H9 (cell line): ENCODE measurements around the gene ZNF202. TPM values are rescaled to one million over a fixed set of nuclear protein-coding genes. Genes with fewer than 3 reads are reported as not detected.

Source experiments
- DNase-seq: peaks from one replicate; pipeline ENCODE4 v3.0.0-alpha.2; 2017
- H2AFZ ChIP-seq: one replicate; pipeline ENCODE4 v1.6.1; 2013; ENCODE audit warnings: mild to moderate bottlenecking, low read length, control low read depth, moderate library complexity
- H2AK5ac ChIP-seq: 2 replicates; pipeline ENCODE4 v1.6.1; 2013; ENCODE audit warnings: low read length, control low read depth, mixed read lengths; ENCODE audit not compliant: insufficient read length
- H2BK120ac ChIP-seq: one replicate; pipeline ENCODE4 v1.6.1; 2013; ENCODE audit warnings: low read depth, mild to moderate bottlenecking, low read length, control low read depth, inconsistent platforms; ENCODE audit not compliant: poor library complexity, severe bottlenecking
- H2BK12ac ChIP-seq: 2 replicates; pipeline ENCODE4 v1.6.1; 2013; ENCODE audit warnings: low read length, control low read depth, mixed read lengths, low read depth; ENCODE audit not compliant: insufficient read length
- H2BK15ac ChIP-seq: 2 replicates; pipeline ENCODE4 v1.6.1; 2013; ENCODE audit warnings: low read depth, low read length, control low read depth
- H2BK20ac ChIP-seq: one replicate; pipeline ENCODE4 v1.6.1; 2013; ENCODE audit warnings: low read depth, mild to moderate bottlenecking, low read length, control low read depth, inconsistent platforms; ENCODE audit not compliant: poor library complexity, severe bottlenecking
- H2BK5ac ChIP-seq: 2 replicates; pipeline ENCODE4 v1.6.1; 2013; ENCODE audit warnings: low read length, control low read depth, mixed read lengths; ENCODE audit not compliant: insufficient read length
- H3K14ac ChIP-seq: 2 replicates; pipeline ENCODE4 v1.6.1; 2013; ENCODE audit warnings: low read length, control low read depth; ENCODE audit not compliant: insufficient read depth
- H3K18ac ChIP-seq: 2 replicates; pipeline ENCODE4 v1.6.1; 2013; ENCODE audit warnings: low read depth, mild to moderate bottlenecking, mixed read lengths, low read length, control low read depth; ENCODE audit not compliant: insufficient read length
- H3K23ac ChIP-seq: 2 replicates; pipeline ENCODE4 v1.6.1; 2013; ENCODE audit warnings: low read length, control low read depth, mixed read lengths, low read depth; ENCODE audit not compliant: insufficient read length
- H3K23me2 ChIP-seq: 2 replicates; pipeline ENCODE4 v1.6.1; 2013; ENCODE audit warnings: low read depth, mild to moderate bottlenecking, mixed read lengths, low read length, control low read depth; ENCODE audit not compliant: insufficient read length, poor library complexity, severe bottlenecking
- H3K27ac ChIP-seq: 2 replicates; pipeline ENCODE4 v1.5.1; 2013; ENCODE audit warnings: low read length, control low read depth, mixed read lengths, low read depth; ENCODE audit not compliant: insufficient read length
- H3K27me3 ChIP-seq: 2 replicates; pipeline ENCODE4 v1.6.1; 2013; ENCODE audit warnings: low read length, control low read depth, inconsistent platforms; ENCODE audit not compliant: insufficient read depth
- H3K4ac ChIP-seq: 2 replicates; pipeline ENCODE4 v1.6.1; 2013; ENCODE audit warnings: low read depth, mild to moderate bottlenecking, control low read depth, inconsistent platforms, low read length, moderate library complexity
- H3K4me1 ChIP-seq: 2 replicates; pipeline ENCODE4 v1.6.1; 2013; ENCODE audit warnings: low read length, control low read depth, inconsistent platforms; ENCODE audit not compliant: insufficient read depth
- H3K4me2 ChIP-seq: 2 replicates; pipeline ENCODE4 v1.6.1; 2013; ENCODE audit warnings: low read length, control low read depth, mixed read lengths; ENCODE audit not compliant: insufficient read length, insufficient read depth
- H3K56ac ChIP-seq: 2 replicates; pipeline ENCODE4 v1.6.1; 2013; ENCODE audit warnings: low read depth, mild to moderate bottlenecking, mixed read lengths, low read length, control low read depth; ENCODE audit not compliant: insufficient read length
- H3K79me1 ChIP-seq: 2 replicates; pipeline ENCODE4 v1.6.1; 2013; ENCODE audit warnings: low read depth, mild to moderate bottlenecking, moderate library complexity, low read length, control low read depth, inconsistent platforms; ENCODE audit not compliant: insufficient read depth, poor library complexity, severe bottlenecking
- H3K79me2 ChIP-seq: 2 replicates; pipeline ENCODE4 v1.6.1; 2013; ENCODE audit warnings: low read length, control low read depth, inconsistent platforms; ENCODE audit not compliant: insufficient read depth
- H3K9ac ChIP-seq: 2 replicates; pipeline ENCODE4 v1.6.1; 2013; ENCODE audit warnings: low read length, control low read depth, mixed read lengths; ENCODE audit not compliant: insufficient read length; ENCODE audit errors: extremely low read depth
- H3K9me3 ChIP-seq: one replicate; pipeline ENCODE4 v1.6.1; 2013; ENCODE audit warnings: low read depth, low read length, inconsistent platforms; ENCODE audit not compliant: control insufficient read depth
- H3T11ph ChIP-seq: one replicate; pipeline ENCODE4 v1.6.1; 2013; ENCODE audit warnings: mild to moderate bottlenecking, low read length, control low read depth, inconsistent platforms
- H4K20me1 ChIP-seq: one replicate; pipeline ENCODE4 v1.6.1; 2013; ENCODE audit not compliant: control insufficient read depth, insufficient read length, insufficient read depth
- H4K5ac ChIP-seq: 2 replicates; pipeline ENCODE4 v1.6.1; 2013; ENCODE audit warnings: low read depth, mild to moderate bottlenecking, mixed read lengths, low read length, control low read depth; ENCODE audit not compliant: insufficient read length
- H4K8ac ChIP-seq: replicated peaks from 2 replicates; pipeline ENCODE4 v1.6.1; 2013; ENCODE audit warnings: low read length, control low read depth, mixed read lengths, low read depth; ENCODE audit not compliant: insufficient read length
- H4K91ac ChIP-seq: 2 replicates; pipeline ENCODE4 v1.6.1; 2013; ENCODE audit warnings: low read depth, mild to moderate bottlenecking, moderate library complexity, mixed read lengths, low read length, control low read depth; ENCODE audit not compliant: insufficient read length
- H3K27ac Mint-ChIP-seq, 3 experiments: 2 replicates in 2 of 3; 3 replicates in 1 of 3; pipeline ENCODE4 v1.8.0; 2020 to 2021; ENCODE audit warnings: mixed read lengths in 3 of 3, mild to moderate bottlenecking in 1 of 3, moderate library complexity in 1 of 3
- H3K27me3 Mint-ChIP-seq: 2 replicates; pipeline ENCODE4 v1.8.0; 2021; ENCODE audit warnings: low read depth, mild to moderate bottlenecking, moderate library complexity, mixed read lengths
- H3K36me3 Mint-ChIP-seq, 3 experiments: 2 replicates in 2 of 3; 3 replicates in 1 of 3; pipeline ENCODE4 v1.8.0; 2020 to 2021; ENCODE audit warnings: low read depth in 3 of 3, mixed read lengths in 3 of 3; ENCODE audit not compliant: insufficient read depth in 1 of 3
- H3K4me1 Mint-ChIP-seq, 2 experiments: 2 replicates each; pipeline ENCODE4 v1.8.0; 2020; ENCODE audit warnings: mixed read lengths in 2 of 2
- H3K4me3 Mint-ChIP-seq, 2 experiments: 2 replicates in 1 of 2; 3 replicates in 1 of 2; pipeline ENCODE4 v1.8.0; 2020 to 2021; ENCODE audit warnings: mild to moderate bottlenecking in 2 of 2, mixed read lengths in 2 of 2, moderate library complexity in 1 of 2
- H3K9me3 Mint-ChIP-seq, 2 experiments: 2 replicates in 1 of 2; 3 replicates in 1 of 2; pipeline ENCODE4 v1.8.0; 2020; ENCODE audit warnings: mild to moderate bottlenecking in 2 of 2, mixed read lengths in 2 of 2, moderate library complexity in 1 of 2
- WGBS: extraction: QIAGEN DNeasy Blood & Tissue Kit; methylation state at CpG from one replicate; pipeline ENCODE4 v1.1.7; 2013; ENCODE audit warnings: missing lambda C conversion rate, low lambda C conversion rate, mixed read lengths; ENCODE audit not compliant: insufficient read length; ENCODE audit errors: extremely low coverage; 5-methylcytosine and 5-hydroxymethylcytosine counted together
- total RNA-seq: library from RNA; stranded (reverse); gene quantifications from 2 replicates; pipeline ENCODE4 v1.2.1, GENCODE V29; 2021
- TF ChIP-seq, protein P1 (sequence below): fragments of 200-600 bp; sonication (generic); conservative IDR thresholded peaks from 3 replicates; pipeline ENCODE4 v1.8.0; 2021; ENCODE audit warnings: antibody characterized with exemption, mild to moderate bottlenecking

ZNF202 gene
- total RNA-seq, 1 experiment from 2014 or later = 49.2 TPM

- H3K9me3 ChIP-seq = no peaks in the 10 kb centered on the region
- H3K14ac ChIP-seq = no peak overlapping the region
- no peak overlapping the region for H3K9ac ChIP-seq
- H4K8ac ChIP-seq = no peak overlapping the region
- H3K4ac ChIP-seq = no peak overlapping the region
- no peaks in the 10 kb centered on the region for H4K20me1 ChIP-seq
- no peaks in the 10 kb centered on the region for H3K27me3 ChIP-seq
- H3K4me3 Mint-ChIP-seq = no peak overlapping the region
- peaks cover 3% of the 10 kb centered on the region; the same call in 1 of the 2 replicates for H3K27me3 Mint-ChIP-seq
- no peaks in the 10 kb centered on the region for H3K79me1 ChIP-seq
- H3K23me2 ChIP-seq = no peaks in the 10 kb centered on the region
- H2BK20ac ChIP-seq = no peak overlapping the region
- H3K18ac ChIP-seq = no peak overlapping the region
- H3K4me2 ChIP-seq = no peak overlapping the region
- H3K23ac ChIP-seq = no peak overlapping the region
- no peak overlapping the region for H2AFZ ChIP-seq
- no peak overlapping the region for H2BK120ac ChIP-seq
- DNase-seq = no peak
- no peak overlapping the region for H4K91ac ChIP-seq
- H3K79me2 ChIP-seq = no peaks in the 10 kb centered on the region
- no peak overlapping the region for H3K27ac Mint-ChIP-seq
- no peak overlapping the region for H4K5ac ChIP-seq
- H3K56ac ChIP-seq = no peak overlapping the region
- H3K27ac ChIP-seq = no peak overlapping the region
- TF ChIP-seq, protein P1, sequence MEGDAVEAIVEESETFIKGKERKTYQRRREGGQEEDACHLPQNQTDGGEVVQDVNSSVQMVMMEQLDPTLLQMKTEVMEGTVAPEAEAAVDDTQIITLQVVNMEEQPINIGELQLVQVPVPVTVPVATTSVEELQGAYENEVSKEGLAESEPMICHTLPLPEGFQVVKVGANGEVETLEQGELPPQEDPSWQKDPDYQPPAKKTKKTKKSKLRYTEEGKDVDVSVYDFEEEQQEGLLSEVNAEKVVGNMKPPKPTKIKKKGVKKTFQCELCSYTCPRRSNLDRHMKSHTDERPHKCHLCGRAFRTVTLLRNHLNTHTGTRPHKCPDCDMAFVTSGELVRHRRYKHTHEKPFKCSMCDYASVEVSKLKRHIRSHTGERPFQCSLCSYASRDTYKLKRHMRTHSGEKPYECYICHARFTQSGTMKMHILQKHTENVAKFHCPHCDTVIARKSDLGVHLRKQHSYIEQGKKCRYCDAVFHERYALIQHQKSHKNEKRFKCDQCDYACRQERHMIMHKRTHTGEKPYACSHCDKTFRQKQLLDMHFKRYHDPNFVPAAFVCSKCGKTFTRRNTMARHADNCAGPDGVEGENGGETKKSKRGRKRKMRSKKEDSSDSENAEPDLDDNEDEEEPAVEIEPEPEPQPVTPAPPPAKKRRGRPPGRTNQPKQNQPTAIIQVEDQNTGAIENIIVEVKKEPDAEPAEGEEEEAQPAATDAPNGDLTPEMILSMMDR = no peak
- H2BK12ac ChIP-seq = no peak overlapping the region
- no peaks in the 10 kb centered on the region for H3K36me3 Mint-ChIP-seq
- no peak overlapping the region for H3T11ph ChIP-seq
- H3K9me3 Mint-ChIP-seq = no peaks in the 10 kb centered on the region
- no peak overlapping the region for H2BK5ac ChIP-seq
- no peak overlapping the region for H2BK15ac ChIP-seq
- peaks cover 2 to 3% of the 10 kb centered on the region in 2 experiments; a peak in 1 of 4 replicates for H3K4me1 Mint-ChIP-seq
- no peaks in the 10 kb centered on the region for H3K4me1 ChIP-seq
- no CpG with 5 or more reads among the region's 3 CpGs for WGBS
- H2AK5ac ChIP-seq = no peak overlapping the region
Observed at GRCh38 chr11:123704341-123704740, 37.1 kb downstream of the ZNF202 start.
